Measurements from ENCODE around the gene ASCC3. TPM values are rescaled to one million over a fixed set of nuclear protein-coding genes. Genes with fewer than 3 reads are reported as not detected.

The ASCC3 gene
- total and polyA plus RNA-seq, 2 donors (not counting 1 experiment from before 2014, with no cell fraction given), result 9.0 to 42.3 TPM

GRCh38 chr6:100517106-100517505 is 364.0 kb downstream of the ASCC3 start:
- no peak for ATAC-seq (ENCODE audit: low read depth)
- TF ChIP-seq EZH2 (IDR thresholded peaks at IDR 0.05; ENCODE audit: borderline replicate concordance, insufficient read depth, low read depth, low read length, poor library complexity, severe bottlenecking), result no peak
- TF ChIP-seq, protein P1, sequence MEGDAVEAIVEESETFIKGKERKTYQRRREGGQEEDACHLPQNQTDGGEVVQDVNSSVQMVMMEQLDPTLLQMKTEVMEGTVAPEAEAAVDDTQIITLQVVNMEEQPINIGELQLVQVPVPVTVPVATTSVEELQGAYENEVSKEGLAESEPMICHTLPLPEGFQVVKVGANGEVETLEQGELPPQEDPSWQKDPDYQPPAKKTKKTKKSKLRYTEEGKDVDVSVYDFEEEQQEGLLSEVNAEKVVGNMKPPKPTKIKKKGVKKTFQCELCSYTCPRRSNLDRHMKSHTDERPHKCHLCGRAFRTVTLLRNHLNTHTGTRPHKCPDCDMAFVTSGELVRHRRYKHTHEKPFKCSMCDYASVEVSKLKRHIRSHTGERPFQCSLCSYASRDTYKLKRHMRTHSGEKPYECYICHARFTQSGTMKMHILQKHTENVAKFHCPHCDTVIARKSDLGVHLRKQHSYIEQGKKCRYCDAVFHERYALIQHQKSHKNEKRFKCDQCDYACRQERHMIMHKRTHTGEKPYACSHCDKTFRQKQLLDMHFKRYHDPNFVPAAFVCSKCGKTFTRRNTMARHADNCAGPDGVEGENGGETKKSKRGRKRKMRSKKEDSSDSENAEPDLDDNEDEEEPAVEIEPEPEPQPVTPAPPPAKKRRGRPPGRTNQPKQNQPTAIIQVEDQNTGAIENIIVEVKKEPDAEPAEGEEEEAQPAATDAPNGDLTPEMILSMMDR (IDR thresholded peaks at IDR 0.05), result no peak
- no peak overlapping the region for H3K4me3 Mint-ChIP-seq

GRCh38 chr6:100514660-100515059 is 366.5 kb downstream of the ASCC3 start:
- Histone ChIP-seq H3K4me3 (ENCODE audit: control extremely low read depth in 1 of 5, extremely low read depth in 1 of 5, insufficient read depth in 1 of 5, low read depth in 2 of 5, low read length in 4 of 5) (no peak overlapping the region), H3K36me3 (replicated peaks in 1 of 2; ENCODE audit: control extremely low read depth in 1 of 2, control insufficient read depth in 1 of 2, extremely low read depth in 1 of 2, insufficient read depth in 2 of 2, low read length in 1 of 2) (peaks cover 5 to 34% of the 10 kb centered on the region in 2 experiments), H3K27ac (ENCODE audit: low read length in 2 of 2) (no peak overlapping the region), H4K20me1 (ENCODE audit: control insufficient read depth, insufficient read depth, low read length, poor library complexity, severe bottlenecking) (no peaks in the 10 kb centered on the region), H3K9me3 (ENCODE audit: control extremely low read depth in 1 of 3, control insufficient read depth in 2 of 3, insufficient read depth in 1 of 3, low read length in 2 of 3) (no peaks in the 10 kb centered on the region), H3K4me2 (replicated peaks; ENCODE audit: low read depth, low read length, poor library complexity, severe bottlenecking) (no peak overlapping the region), H3K4me1 (ENCODE audit: control insufficient read depth in 2 of 2, insufficient read depth in 2 of 2, low read length in 2 of 2) (no peaks in the 10 kb centered on the region), H2AFZ (ENCODE audit: insufficient read depth, low read depth, low read length, poor library complexity, severe bottlenecking) (no peak overlapping the region), H3K27me3 (replicated peaks in 1 of 4; ENCODE audit: control extremely low read depth in 1 of 4, control insufficient read depth in 3 of 4, insufficient read depth in 4 of 4, low read length in 3 of 4) (no peaks in the 10 kb centered on the region), H3K79me2 (ENCODE audit: control insufficient read depth, insufficient read depth, low read length) (no peaks in the 10 kb centered on the region), H3K9ac (ENCODE audit: low read length) (no peak overlapping the region)
- no peaks in the 10 kb centered on the region for H3K27me3 Mint-ChIP-seq
- DNase-seq (no peak), ATAC-seq (ENCODE audit: low read depth) (no peak)
- POLR2A ChIA-PET, result no interaction called here
- CTCF ChIA-PET, result no interaction called here
- intact Hi-C loops (cut with micrococcal nuclease), result no loop called here
- H3K4me1 Mint-ChIP-seq, result no peaks in the 10 kb centered on the region
- TF ChIP-seq, protein P1 (IDR thresholded peaks at IDR 0.05), result no peak
- TF ChIP-seq EZH2 (IDR thresholded peaks at IDR 0.05; ENCODE audit: borderline replicate concordance, insufficient read depth, low read depth, low read length, poor library complexity, severe bottlenecking), result no peak
- H3K27ac Mint-ChIP-seq, result no peak overlapping the region
- no CpG with 5 or more reads among the region's 3 CpGs for WGBS (ENCODE audit: insufficient coverage)
- no peaks in the 10 kb centered on the region for H3K9me3 Mint-ChIP-seq (ENCODE audit: insufficient read depth)
- H3K4me3 Mint-ChIP-seq, result no peak overlapping the region

More at GRCh38 chr6:100517106-100517505, 364.0 kb downstream of the ASCC3 start:
- 100% methylated on average over 2 of the region's 4 CpGs for WGBS (ENCODE audit: insufficient coverage)
- no peaks in the 10 kb centered on the region for H4K20me1 ChIP-seq (ENCODE audit: control insufficient read depth, insufficient read depth, low read length, poor library complexity, severe bottlenecking)
- CTCF ChIA-PET, result no interaction called here
- H3K79me2 ChIP-seq (ENCODE audit: control insufficient read depth, insufficient read depth, low read length), result no peaks in the 10 kb centered on the region
- intact Hi-C loops (cut with micrococcal nuclease), result no loop called here
- Mint-ChIP-seq H3K4me1 (no peaks in the 10 kb centered on the region), H3K9me3 (ENCODE audit: insufficient read depth) (no peaks in the 10 kb centered on the region), H3K27ac (no peak overlapping the region), H3K27me3 (no peaks in the 10 kb centered on the region)
- no peaks in the 10 kb centered on the region for H3K4me1 ChIP-seq (ENCODE audit: control insufficient read depth in 2 of 2, insufficient read depth in 2 of 2, low read length in 2 of 2)
- peaks cover 5 to 22% of the 10 kb centered on the region in 2 experiments for H3K36me3 ChIP-seq (replicated peaks in 1 of 2; ENCODE audit: control extremely low read depth in 1 of 2, control insufficient read depth in 1 of 2, extremely low read depth in 1 of 2, insufficient read depth in 2 of 2, low read length in 1 of 2)
- no peak overlapping the region for H3K4me3 ChIP-seq (ENCODE audit: control extremely low read depth in 1 of 5, extremely low read depth in 1 of 5, insufficient read depth in 1 of 5, low read depth in 2 of 5, low read length in 4 of 5)
- H2AFZ ChIP-seq (ENCODE audit: insufficient read depth, low read depth, low read length, poor library complexity, severe bottlenecking), result no peak overlapping the region
- H3K27me3 ChIP-seq (replicated peaks in 1 of 4; ENCODE audit: control extremely low read depth in 1 of 4, control insufficient read depth in 3 of 4, insufficient read depth in 4 of 4, low read length in 3 of 4), result no peaks in the 10 kb centered on the region
- H3K4me2 ChIP-seq (replicated peaks; ENCODE audit: low read depth, low read length, poor library complexity, severe bottlenecking), result no peak overlapping the region
- POLR2A ChIA-PET, result no interaction called here
- no peaks in the 10 kb centered on the region for H3K9me3 ChIP-seq (ENCODE audit: control extremely low read depth in 1 of 3, control insufficient read depth in 2 of 3, insufficient read depth in 1 of 3, low read length in 2 of 3)
- no peak for DNase-seq
- H3K27ac ChIP-seq (ENCODE audit: low read length in 2 of 2), result no peak overlapping the region
- no peak overlapping the region for H3K9ac ChIP-seq (ENCODE audit: low read length)
